Ectodermal cell (in vitro differentiated cells): ENCODE results near the gene SLAMF6.

Experiments used
- H3K27ac ChIP-seq: 2 replicates; pipeline ENCODE4 v1.7.0; 2013; ENCODE audit warnings: mild to moderate bottlenecking, low read depth, low read length; ENCODE audit not compliant: insufficient read depth, poor library complexity, severe bottlenecking
- H3K27me3 ChIP-seq: 2 replicates; pipeline ENCODE4 v1.7.0; 2013; ENCODE audit warnings: mild to moderate bottlenecking, low read length; ENCODE audit not compliant: insufficient read depth, control insufficient read depth, poor library complexity, severe bottlenecking
- H3K36me3 ChIP-seq: one replicate; pipeline ENCODE4 v1.7.0; 2013; ENCODE audit warnings: low read length; ENCODE audit not compliant: control insufficient read depth, insufficient read depth
- H3K4me1 ChIP-seq: one replicate; pipeline ENCODE4 v1.7.0; 2013; ENCODE audit warnings: low read length; ENCODE audit not compliant: control insufficient read depth, insufficient read depth
- H3K4me3 ChIP-seq: 2 replicates; pipeline ENCODE4 v1.7.0; 2013; ENCODE audit warnings: low read depth, low read length, control low read depth; ENCODE audit not compliant: insufficient read depth
- H3K9me3 ChIP-seq: 2 replicates; pipeline ENCODE4 v1.7.0; 2013; ENCODE audit warnings: mild to moderate bottlenecking, low read length, moderate library complexity; ENCODE audit not compliant: control insufficient read depth
- WGBS, 2 experiments: methylation state at CpG; one replicate each; pipeline ENCODE4 v1.1.7; 2013; ENCODE audit warnings: missing lambda C conversion rate in 2 of 2; 5-methylcytosine and 5-hydroxymethylcytosine counted together

The SLAMF6 gene

DNA sequence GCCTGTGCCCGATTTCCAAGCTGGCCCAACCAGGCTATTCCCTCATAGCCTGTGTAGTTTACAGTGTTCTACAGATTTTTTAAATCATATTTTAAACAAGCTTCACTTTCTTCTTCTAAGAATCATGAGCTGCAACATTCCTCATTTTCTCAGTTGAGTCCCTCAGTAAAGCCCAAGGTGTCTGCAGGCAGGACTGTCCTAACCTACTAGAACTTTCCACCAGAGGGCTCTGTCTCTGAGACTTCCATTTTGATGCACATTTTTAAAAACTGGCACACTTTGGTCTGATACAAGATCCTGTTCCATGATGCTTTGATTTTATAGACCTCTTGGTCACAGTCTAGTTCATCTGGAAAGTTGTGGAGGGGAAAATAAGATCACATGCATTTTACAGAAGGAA lies 21.6 kb upstream of the SLAMF6 start:
- Histone ChIP-seq H3K9me3 (no peaks in the 10 kb centered on the region), H3K4me1 (no peaks in the 10 kb centered on the region), H3K27ac (no peak overlapping the region), H3K36me3 (no peaks in the 10 kb centered on the region), H3K4me3 (no peak overlapping the region), H3K27me3 (no peaks in the 10 kb centered on the region)
- WGBS, 2 experiments: 92 to 93% methylated on average over 1 of the region's 1 CpG

DNA sequence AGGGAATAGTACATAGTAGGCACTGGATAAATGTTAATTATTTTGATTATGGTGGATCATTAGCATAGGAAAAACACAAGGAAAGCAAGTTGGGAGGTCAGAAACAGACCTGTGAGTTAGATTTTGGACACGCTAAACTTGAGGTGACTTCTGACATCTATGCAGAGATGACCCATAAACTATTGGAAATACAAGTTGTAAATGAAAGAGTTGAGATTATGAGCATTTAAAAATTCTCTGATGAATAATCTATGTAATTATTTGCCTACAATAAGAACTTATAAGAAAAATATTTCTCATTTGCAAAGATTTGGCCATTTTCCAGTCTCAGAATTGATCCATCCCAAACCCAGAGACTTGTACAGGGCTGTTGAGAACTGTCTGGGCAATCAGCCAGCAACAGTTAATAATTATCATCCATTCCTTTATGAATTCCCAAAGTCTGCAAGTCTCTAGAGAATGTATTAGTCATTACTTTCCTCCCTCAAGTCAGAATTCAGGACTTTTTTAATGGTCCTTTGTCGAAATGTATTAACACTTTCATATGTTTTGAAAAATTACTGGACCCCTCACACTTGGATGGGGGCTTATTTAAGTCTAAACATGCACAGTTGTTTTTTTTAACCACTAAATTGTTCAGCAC lies 19.4 kb upstream of the SLAMF6 start:
- H3K27ac ChIP-seq: no peak overlapping the region
- H3K27me3 ChIP-seq: no peaks in the 10 kb centered on the region
- no peaks in the 10 kb centered on the region for H3K36me3 ChIP-seq
- no peaks in the 10 kb centered on the region for H3K9me3 ChIP-seq
- H3K4me1 ChIP-seq: no peaks in the 10 kb centered on the region
- WGBS, 2 experiments: 0% methylated on average over 1 to 2 of the region's 2 CpGs
- no peak overlapping the region for H3K4me3 ChIP-seq

DNA sequence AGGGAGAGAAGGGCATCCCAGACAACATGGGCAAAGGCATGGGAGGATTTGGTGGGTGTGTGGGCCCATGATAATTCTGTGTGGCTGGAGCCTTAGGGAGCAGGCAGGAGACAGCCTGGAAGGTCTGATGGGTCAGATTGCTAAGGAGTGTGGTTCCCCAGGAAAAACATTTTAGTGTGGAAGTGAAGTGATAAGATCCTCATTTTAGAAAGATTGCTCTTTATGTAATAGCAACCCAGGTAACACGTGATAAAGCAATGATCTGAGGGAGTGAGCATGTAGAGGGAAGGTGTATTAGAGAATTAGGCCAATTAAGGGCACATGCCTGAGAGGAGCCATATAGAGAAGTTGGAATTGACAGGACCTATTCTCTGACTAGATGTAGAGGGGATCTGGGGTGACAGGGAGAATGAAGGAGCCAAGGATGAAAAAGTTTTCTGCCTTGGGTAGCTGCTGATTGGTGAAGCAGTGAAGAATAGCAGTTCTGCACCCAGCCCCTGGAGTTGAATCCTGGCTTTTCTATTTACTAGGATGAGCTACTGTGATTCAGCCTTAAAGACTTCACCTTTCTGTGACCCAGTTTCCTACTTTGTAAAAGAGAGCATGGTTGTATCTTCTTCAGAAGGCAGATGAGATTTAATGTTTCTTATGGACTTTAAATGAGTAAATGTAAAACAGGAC lies 18.7 kb upstream of the SLAMF6 start:
- H3K27ac ChIP-seq: no peak overlapping the region
- WGBS, 2 experiments: 81 to 85% methylated on average over 1 of the region's 1 CpG
- H3K4me3 ChIP-seq: no peak overlapping the region
- no peaks in the 10 kb centered on the region for H3K9me3 ChIP-seq
- no peaks in the 10 kb centered on the region for H3K4me1 ChIP-seq
- no peaks in the 10 kb centered on the region for H3K27me3 ChIP-seq
- H3K36me3 ChIP-seq: no peaks in the 10 kb centered on the region

DNA sequence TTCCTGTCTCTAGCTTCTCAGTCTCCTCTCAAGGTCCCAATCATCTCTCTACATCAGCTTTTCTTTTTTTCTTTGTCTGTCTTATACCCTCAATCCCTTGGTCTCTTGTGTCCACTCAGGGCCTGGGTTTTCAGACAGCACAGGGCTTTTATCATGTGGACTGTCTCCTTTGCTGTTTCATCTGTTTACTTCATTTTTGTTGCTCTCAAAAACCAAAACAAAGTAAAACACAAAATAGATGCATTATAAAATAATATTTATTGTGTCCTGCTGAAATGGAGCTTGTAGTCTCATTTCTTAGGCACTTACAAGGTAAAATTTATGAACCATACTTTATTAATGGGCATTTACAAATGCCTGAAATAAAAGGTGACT lies 17.8 kb upstream of the SLAMF6 start:
- H3K36me3 ChIP-seq: no peaks in the 10 kb centered on the region
- no peaks in the 10 kb centered on the region for H3K4me1 ChIP-seq
- no peak overlapping the region for H3K27ac ChIP-seq
- H3K9me3 ChIP-seq: no peaks in the 10 kb centered on the region
- no peak overlapping the region for H3K4me3 ChIP-seq
- H3K27me3 ChIP-seq: no peaks in the 10 kb centered on the region

DNA sequence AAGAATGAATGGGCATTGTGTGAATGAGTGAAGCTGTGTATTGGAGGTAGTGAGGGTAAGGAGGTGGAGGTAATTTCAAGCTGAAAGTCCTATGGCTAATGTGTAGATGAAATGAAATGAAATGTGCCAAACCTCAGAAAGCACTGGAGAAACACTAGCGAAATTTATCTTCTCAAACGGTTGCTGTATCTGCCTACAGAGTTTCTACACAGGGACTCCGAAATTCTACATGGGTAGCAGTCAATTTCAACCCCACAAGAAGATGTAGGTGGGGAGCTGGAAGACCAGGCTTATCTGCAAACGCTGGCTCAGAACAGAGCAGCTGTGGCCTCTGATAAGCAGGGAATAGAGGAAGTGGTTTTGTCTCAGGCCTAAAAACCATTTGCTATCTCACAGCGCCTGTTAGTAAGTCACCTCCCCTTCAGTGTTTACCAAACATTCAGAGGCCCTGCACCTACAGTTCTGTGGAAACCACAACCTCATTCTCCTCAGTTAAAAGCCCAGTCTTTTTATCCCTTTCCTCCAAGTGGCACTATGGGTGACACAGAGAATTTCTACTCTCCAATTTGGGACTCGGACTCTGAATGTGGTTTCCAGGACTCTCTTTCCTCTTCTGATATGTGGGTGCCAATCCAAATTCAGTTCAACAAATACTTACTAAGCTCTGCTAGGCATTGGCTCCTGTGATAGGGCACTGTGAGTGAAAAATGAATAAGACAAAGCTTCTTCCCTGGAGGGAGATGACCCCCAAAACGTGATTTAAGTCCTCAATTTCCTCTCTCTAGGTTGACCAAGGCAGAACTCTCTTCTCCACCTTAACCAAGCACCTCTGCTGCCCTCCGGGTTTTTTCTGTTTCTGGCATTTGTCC lies 17.2 kb upstream of the SLAMF6 start:
- Histone ChIP-seq H3K4me1 (no peaks in the 10 kb centered on the region), H3K27ac (no peak overlapping the region), H3K9me3 (no peaks in the 10 kb centered on the region), H3K4me3 (no peak overlapping the region), H3K27me3 (no peaks in the 10 kb centered on the region), H3K36me3 (no peaks in the 10 kb centered on the region)
- WGBS, 2 experiments: 74 to 88% methylated on average over 7 to 8 of the region's 8 CpGs

DNA sequence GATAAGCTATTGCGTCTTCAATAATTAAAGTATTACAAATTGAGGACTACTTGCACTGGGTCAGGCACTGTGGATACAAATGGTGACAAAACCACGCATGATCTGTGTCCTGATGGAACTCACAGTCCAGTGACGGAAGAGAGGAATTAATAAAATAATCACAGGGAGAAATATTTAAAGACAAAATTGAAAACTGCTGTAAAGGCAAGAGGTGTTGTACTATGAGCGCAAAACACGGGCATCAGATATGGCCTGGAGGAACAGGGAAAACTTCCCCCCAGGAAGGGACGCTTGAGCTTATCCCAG lies 16.6 kb upstream of the SLAMF6 start:
- WGBS, 2 experiments: 92 to 93% methylated on average over 6 of the region's 6 CpGs
- Histone ChIP-seq H3K27ac (no peak overlapping the region), H3K27me3 (no peaks in the 10 kb centered on the region), H3K9me3 (no peaks in the 10 kb centered on the region), H3K36me3 (no peaks in the 10 kb centered on the region), H3K4me1 (no peaks in the 10 kb centered on the region), H3K4me3 (no peak overlapping the region)

DNA sequence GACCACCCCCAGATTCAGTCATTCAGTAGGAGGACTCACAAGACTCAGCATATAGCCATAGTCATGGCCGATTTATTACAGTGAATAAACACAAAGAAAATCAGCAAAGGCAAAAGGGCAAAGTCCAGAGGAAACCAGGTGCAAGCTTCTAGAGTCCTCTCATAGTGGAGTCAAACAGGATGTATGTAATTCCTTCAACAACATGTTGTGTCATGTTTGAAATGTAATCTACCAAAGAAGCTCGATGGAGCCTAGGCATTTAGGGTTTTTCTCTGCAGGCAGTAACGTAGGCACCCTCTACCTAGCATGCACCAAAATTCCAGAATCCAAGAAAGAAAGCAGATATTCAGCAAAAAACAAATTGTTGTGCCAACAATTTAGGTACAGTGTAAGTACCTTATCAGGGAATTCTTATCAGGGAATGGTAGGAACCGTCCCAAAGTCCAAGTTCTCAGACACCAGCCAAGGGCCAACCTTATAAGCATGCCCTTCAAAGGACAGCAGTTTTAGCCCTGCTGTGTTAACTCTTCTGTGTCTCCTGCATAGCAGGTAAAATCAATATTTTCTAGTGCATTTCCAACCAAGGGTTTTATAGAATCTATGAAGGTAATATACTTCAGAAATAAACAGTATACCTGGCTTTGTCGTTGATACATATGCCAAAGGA lies 16.1 kb upstream of the SLAMF6 start:
- no peak overlapping the region for H3K4me3 ChIP-seq
- H3K27ac ChIP-seq: no peak overlapping the region
- no peaks in the 10 kb centered on the region for H3K9me3 ChIP-seq
- H3K27me3 ChIP-seq: no peaks in the 10 kb centered on the region
- 94 to 95% methylated on average over 5 of the region's 5 CpGs for WGBS, 2 experiments
- H3K36me3 ChIP-seq: no peaks in the 10 kb centered on the region
- no peaks in the 10 kb centered on the region for H3K4me1 ChIP-seq

DNA sequence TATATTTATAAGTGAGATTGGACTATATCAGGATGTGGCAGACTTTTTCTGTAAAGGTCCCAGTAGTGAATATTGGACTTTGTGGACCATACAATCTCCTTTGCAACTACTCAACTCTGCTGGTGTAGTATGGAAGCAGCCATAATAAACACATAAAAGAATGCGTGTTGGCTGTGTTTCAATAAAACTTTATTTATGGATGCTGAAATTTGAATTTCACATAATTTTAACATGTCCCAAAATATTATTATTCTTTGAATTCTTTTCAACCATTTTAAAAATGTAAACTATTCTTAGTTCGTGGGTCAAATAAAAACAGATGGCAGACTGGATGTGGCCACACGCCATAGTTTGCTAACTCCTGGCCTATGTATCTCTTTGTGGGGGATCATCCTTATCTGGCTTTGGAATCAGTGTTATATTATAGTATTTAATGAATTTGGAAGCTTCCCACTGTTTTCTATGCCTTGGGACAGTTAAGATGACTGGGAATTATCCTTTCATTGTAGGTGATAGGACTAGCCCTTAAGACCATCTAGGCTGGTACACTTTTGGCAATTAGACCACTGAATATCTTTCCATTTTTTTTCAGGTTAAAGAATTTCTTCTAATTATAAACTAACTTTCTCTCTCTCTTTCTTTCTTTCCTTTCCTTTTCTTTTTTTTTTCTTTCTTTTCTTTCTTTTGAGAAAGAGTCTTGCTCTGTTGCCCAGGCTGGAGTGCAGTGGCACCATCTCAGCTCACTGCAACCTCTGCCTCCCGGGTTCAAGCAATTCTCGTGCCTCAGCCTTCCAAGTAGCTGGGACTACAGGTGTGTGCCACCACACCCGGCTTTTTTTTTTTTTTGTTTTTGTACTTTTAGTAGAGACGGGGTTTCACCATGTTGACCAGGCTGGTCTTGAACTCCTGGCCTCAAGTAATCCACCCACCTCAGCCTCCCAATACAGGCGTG lies 14.9 kb upstream of the SLAMF6 start:
- whole genome bisulfite sequencing, 2 experiments: 91 to 94% methylated on average over 6 to 7 of the region's 8 CpGs
- no peaks in the 10 kb centered on the region for H3K36me3 ChIP-seq
- no peak overlapping the region for H3K27ac ChIP-seq
- H3K4me3 ChIP-seq: no peak overlapping the region
- no peaks in the 10 kb centered on the region for H3K4me1 ChIP-seq
- no peaks in the 10 kb centered on the region for H3K27me3 ChIP-seq
- H3K9me3 ChIP-seq: no peaks in the 10 kb centered on the region

DNA sequence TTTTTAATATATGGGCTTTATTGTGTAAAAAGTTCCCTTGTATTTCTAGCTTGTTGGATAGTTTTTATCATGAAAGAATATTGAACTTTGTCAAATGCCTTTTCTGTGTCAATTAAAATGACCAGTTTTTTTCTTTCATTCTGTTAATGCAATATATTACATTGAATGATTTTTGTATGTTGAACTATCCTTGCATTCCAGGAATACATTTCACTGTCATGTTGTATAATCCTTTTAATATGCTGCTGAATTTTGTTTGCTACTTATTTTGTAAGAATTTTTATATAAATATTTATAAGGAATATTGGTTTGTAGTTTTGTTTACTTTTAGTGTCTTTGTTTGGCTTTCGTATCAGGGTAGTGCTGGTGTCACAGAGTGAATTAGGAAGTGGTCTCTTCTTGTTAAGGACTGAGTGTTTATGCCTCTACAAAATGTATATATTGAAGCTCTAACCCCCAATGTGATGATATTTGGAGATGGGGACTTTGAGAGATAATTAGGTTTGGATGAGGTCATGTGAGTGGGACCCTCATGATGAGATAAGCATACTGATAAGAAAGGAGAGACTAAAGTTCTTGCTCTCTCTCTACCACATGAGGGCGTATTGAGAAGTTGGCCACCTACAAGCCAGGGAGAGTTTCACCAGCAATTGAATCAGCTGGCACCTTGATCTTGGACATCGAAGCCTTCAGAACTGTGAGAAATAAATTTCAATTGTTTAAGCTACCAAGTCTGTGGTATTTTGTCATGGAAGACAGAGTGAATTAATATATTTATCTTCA lies 12.0 kb upstream of the SLAMF6 start:
- H3K4me1 ChIP-seq: no peaks in the 10 kb centered on the region
- H3K27ac ChIP-seq: no peak overlapping the region
- WGBS, 2 experiments: 87 to 90% methylated on average over 3 of the region's 3 CpGs
- H3K4me3 ChIP-seq: no peak overlapping the region
- no peaks in the 10 kb centered on the region for H3K36me3 ChIP-seq
- no peaks in the 10 kb centered on the region for H3K9me3 ChIP-seq
- H3K27me3 ChIP-seq: no peaks in the 10 kb centered on the region
